ENCODE data around the gene REXO1. TPM values are rescaled to one million over a fixed set of nuclear protein-coding genes. Genes with fewer than 3 reads are reported as not detected.
A peak's percentile ranks its signal among the peaks of the same experiment; 100 is the strongest.

REXO1 gene
- total RNA-seq, 4 donors from 2014 or later: 16.2 to 36.0 (median 26.1) TPM

DNA sequence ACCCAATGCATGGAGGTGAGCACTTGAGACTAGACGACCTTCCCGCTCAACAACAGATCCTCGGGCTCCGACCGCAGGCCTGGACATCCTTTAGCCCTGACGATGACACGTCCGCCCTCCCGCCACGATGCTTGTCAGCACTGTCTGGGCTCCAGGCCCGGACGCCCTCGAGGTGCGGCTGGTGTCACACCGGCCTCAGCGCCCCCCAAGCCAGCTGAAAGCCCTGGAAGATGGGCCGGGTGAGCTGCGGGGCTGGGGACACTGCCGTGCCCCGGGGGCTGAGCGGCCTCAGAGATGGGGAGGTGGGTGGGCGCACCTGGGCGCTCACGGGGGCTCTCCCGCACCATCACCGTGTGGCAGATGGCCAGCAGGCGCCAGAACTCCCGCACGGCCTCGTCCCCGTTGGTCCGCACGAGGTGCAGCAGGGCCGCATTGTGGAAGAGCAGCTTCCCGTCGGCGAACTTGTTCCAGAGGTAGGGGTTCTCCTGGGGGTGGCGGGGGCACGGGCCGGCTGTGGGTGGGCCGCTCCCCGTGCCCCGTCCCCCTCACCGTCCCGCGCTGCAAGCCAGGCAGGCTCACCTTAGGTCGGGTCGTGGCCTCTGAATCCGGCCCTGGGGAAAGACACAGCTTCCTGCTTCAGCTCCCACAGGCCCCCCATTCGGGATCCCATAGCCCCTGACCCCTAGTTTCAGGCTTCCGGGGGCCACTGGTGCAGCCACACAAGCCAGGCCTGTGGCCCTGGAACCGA is 51.7 kb downstream of the REXO1 start:
- TF ChIP-seq POLR2AphosphoS5 (IDR thresholded peaks at IDR 0.05) (no peak), EP300 (IDR thresholded peaks at IDR 0.05) (no peak), POLR2A (IDR thresholded peaks at IDR 0.05; ENCODE audit: low read depth) (no peak)
- TF ChIP-seq, protein P1, sequence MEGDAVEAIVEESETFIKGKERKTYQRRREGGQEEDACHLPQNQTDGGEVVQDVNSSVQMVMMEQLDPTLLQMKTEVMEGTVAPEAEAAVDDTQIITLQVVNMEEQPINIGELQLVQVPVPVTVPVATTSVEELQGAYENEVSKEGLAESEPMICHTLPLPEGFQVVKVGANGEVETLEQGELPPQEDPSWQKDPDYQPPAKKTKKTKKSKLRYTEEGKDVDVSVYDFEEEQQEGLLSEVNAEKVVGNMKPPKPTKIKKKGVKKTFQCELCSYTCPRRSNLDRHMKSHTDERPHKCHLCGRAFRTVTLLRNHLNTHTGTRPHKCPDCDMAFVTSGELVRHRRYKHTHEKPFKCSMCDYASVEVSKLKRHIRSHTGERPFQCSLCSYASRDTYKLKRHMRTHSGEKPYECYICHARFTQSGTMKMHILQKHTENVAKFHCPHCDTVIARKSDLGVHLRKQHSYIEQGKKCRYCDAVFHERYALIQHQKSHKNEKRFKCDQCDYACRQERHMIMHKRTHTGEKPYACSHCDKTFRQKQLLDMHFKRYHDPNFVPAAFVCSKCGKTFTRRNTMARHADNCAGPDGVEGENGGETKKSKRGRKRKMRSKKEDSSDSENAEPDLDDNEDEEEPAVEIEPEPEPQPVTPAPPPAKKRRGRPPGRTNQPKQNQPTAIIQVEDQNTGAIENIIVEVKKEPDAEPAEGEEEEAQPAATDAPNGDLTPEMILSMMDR (IDR thresholded peaks at IDR 0.05): no peak
- H3K4me1 ChIP-seq: peaks cover 4 to 10% (median 7%) of the 10 kb centered on the region in 4 donors
- H3K36me3 ChIP-seq: no peaks in the 10 kb centered on the region
- 62% methylated on average over 24 of the region's 52 CpGs for WGBS
- no peak overlapping the region for H3K4me3 ChIP-seq
- H3K27me3 ChIP-seq: peaks cover 0 to 48% (median 12%) of the 10 kb centered on the region in 4 donors
- H3K9me3 ChIP-seq: no peaks in the 10 kb centered on the region
- intact Hi-C loops (cut with DNase I): no loop called here
- DNase-seq (ENCODE audit: extremely low spot score): no peak
- no peak overlapping the region for H3K27ac ChIP-seq (replicated peaks in 1 of 4)

DNA sequence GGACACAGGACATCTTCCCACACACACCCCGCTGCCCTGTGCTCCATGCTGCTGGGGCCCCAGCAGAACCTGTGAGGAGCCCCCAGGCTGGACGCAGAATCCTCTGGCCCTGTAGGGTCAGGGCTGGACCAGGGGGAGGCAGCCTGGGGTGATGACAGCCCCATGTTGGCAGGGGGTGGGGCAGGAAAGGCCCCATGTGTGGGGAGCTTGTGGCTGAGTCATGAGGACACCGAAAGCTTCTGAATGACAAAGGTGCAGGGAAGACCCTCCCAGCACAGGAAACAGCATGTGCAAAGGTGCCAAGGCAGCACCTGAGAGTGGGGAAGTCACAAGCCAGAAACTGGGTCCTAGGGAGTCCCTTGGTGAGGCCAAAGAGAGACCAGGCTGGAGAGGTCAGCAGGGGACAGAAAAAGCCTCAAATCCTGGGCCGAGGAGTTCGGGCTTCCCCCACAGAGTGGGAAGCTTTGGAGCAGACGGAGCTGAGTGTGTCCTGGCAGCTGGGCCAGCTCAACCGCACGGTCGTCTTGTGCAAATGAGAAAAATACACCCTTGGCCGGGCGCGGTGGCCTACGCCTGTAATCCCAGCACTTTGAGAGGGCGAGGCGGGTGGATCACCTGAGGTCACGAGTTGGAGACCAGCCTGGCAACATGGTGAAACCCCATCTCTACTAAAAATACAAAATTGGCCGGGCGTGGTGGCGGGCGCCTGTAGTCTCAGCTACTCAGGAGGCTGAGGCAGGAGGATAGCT is 53.7 kb downstream of the REXO1 start:
- no peak for DNase-seq (ENCODE audit: extremely low spot score)
- Histone ChIP-seq H3K4me3 (no peak overlapping the region), H3K4me1 (peaks cover 4 to 13% (median 10%) of the 10 kb centered on the region in 4 donors), H3K27me3 (peaks cover 0 to 66% (median 16%) of the 10 kb centered on the region in 4 donors), H3K36me3 (no peaks in the 10 kb centered on the region), H3K27ac (replicated peaks in 1 of 4) (no peak overlapping the region), H3K9me3 (no peaks in the 10 kb centered on the region)
- 84% methylated on average over 17 of the region's 20 CpGs for WGBS
- intact Hi-C loops (cut with DNase I): no loop called here
- TF ChIP-seq POLR2AphosphoS5 (IDR thresholded peaks at IDR 0.05) (no peak), POLR2A (IDR thresholded peaks at IDR 0.05; ENCODE audit: low read depth) (no peak), EP300 (IDR thresholded peaks at IDR 0.05) (no peak)
- TF ChIP-seq, protein P1 (IDR thresholded peaks at IDR 0.05): no peak

GRCh38 chr19:1791879-1792278 is 56.4 kb downstream of the REXO1 start:
- H3K4me3 ChIP-seq: no peak overlapping the region
- no CpG with 5 or more reads among the region's 14 CpGs for WGBS
- intact Hi-C loops (cut with DNase I): no loop called here
- peaks cover 0 to 86% (median 26%) of the 10 kb centered on the region in 4 donors for H3K27me3 ChIP-seq
- TF ChIP-seq POLR2A (IDR thresholded peaks at IDR 0.05; ENCODE audit: low read depth) (no peak), EP300 (IDR thresholded peaks at IDR 0.05) (no peak), POLR2AphosphoS5 (IDR thresholded peaks at IDR 0.05) (no peak)
- TF ChIP-seq, protein P1 (IDR thresholded peaks at IDR 0.05): no peak
- H3K9me3 ChIP-seq: no peaks in the 10 kb centered on the region
- no peak overlapping the region for H3K27ac ChIP-seq (replicated peaks in 1 of 4)
- H3K36me3 ChIP-seq: no peaks in the 10 kb centered on the region
- peaks cover 4 to 24% (median 21%) of the 10 kb centered on the region in 4 donors for H3K4me1 ChIP-seq
- no peak for DNase-seq (ENCODE audit: extremely low spot score)

GRCh38 chr19:1790054-1790792 is 58.1 kb downstream of the REXO1 start:
- no peak for DNase-seq (ENCODE audit: extremely low spot score)
- Histone ChIP-seq H3K27ac (replicated peaks in 1 of 4) (no peak overlapping the region), H3K27me3 (peaks cover 0 to 88% (median 15%) of the 10 kb centered on the region in 4 donors), H3K4me1 (peaks cover 0 to 15% (median 14%) of the 10 kb centered on the region in 4 donors), H3K36me3 (no peaks in the 10 kb centered on the region), H3K4me3 (peak overlapping the region in 2 of 4 donors; percentile 13 to 22), H3K9me3 (no peaks in the 10 kb centered on the region)
- TF ChIP-seq POLR2AphosphoS5 (IDR thresholded peaks at IDR 0.05): no peak
- no peak for TF ChIP-seq EP300 (IDR thresholded peaks at IDR 0.05)
- TF ChIP-seq, protein P1 (IDR thresholded peaks at IDR 0.05): no peak
- TF ChIP-seq POLR2A (IDR thresholded peaks at IDR 0.05; ENCODE audit: low read depth): no peak
- intact Hi-C loops (cut with DNase I): no loop called here
- WGBS: 35% methylated on average over 2 of the region's 7 CpGs
